Left kidney (tissue), 2 donors: Measurements from ENCODE around the gene TMEM11. TPM values are rescaled to one million over a fixed set of nuclear protein-coding genes. Genes with fewer than 3 reads are reported as not detected.
"Not testable (repeated sequence)": the region's sequence is repeated elsewhere in the genome, so short reads cannot be mapped to it uniquely, and the experiment has no call there.

Source experiments
- DNase-seq: peaks from one replicate; pipeline ENCODE4 v3.0.0-alpha.2; 2013
- polyA plus RNA-seq: library from polyadenylated mRNA; unstranded; fragments of 120-200 nt; gene quantifications from one replicate; pipeline ENCODE4 v1.2.1, GENCODE V29; 2013; ENCODE audit not compliant: insufficient read length

Gene TMEM11
- polyA plus RNA-seq, 1 donor = 18.4 TPM

- no peak for DNase-seq
Measured at GRCh38 chr17:21243516-21244303, 29.7 kb upstream of the TMEM11 start.

- DNase-seq = no peak
Measured at GRCh38 chr17:21242780-21243515, 29.0 kb upstream of the TMEM11 start.

- no peak for DNase-seq
Measured at GRCh38 chr17:21242026-21242697, 28.2 kb upstream of the TMEM11 start.

- no peak for DNase-seq
Measured at GRCh38 chr17:21241564-21241963, 27.6 kb upstream of the TMEM11 start.

GRCh38 chr17:21240369-21241055, 26.6 kb upstream of the TMEM11 start:
- no peak for DNase-seq

- DNase-seq = no peak
Measured at GRCh38 chr17:21239680-21240368, 25.9 kb upstream of the TMEM11 start.

- DNase-seq = no peak
Measured at GRCh38 chr17:21235921-21236320, 22.0 kb upstream of the TMEM11 start.

- DNase-seq = no peak
Measured at GRCh38 chr17:21233581-21234347, 19.8 kb upstream of the TMEM11 start.

GRCh38 chr17:21232033-21232749, 18.2 kb upstream of the TMEM11 start:
- DNase-seq = no peak

- no peak for DNase-seq
Measured at GRCh38 chr17:21231533-21231932, 17.6 kb upstream of the TMEM11 start.

GRCh38 chr17:21228845-21229244, 14.9 kb upstream of the TMEM11 start:
- DNase-seq = no peak

GRCh38 chr17:21228111-21228510, 14.2 kb upstream of the TMEM11 start:
- no peak for DNase-seq

- not testable (repeated sequence) for DNase-seq
Measured at GRCh38 chr17:21227277-21227676, 13.3 kb upstream of the TMEM11 start.

- DNase-seq = no peak
Measured at GRCh38 chr17:21223086-21223485, 9.1 kb upstream of the TMEM11 start.

- DNase-seq = no peak
Measured at GRCh38 chr17:21218831-21219380, 4.9 kb upstream of the TMEM11 start.

GRCh38 chr17:21218101-21218500, 4.1 kb upstream of the TMEM11 start:
- DNase-seq = no peak

- DNase-seq = no peak
Measured at GRCh38 chr17:21217346-21217745, 3.4 kb upstream of the TMEM11 start.

GRCh38 chr17:21215935-21216334, 2.0 kb upstream of the TMEM11 start:
- no peak for DNase-seq

GRCh38 chr17:21214777-21215541, 998 bp upstream of the TMEM11 start:
- DNase-seq = no peak
